ENCODE measurements around the gene GID4. TPM values are rescaled to one million over a fixed set of nuclear protein-coding genes. Genes with fewer than 3 reads are reported as not detected.

The GID4 gene
- total RNA-seq, 1 experiment from 2014 or later: 11.4 TPM

- Mint-ChIP-seq H3K4me3 (no peak overlapping the region), H3K4me1 (peaks cover 0 to 3% of the 10 kb centered on the region in 2 experiments; a peak in 2 of 4 replicates), H3K9me3 (no peaks in the 10 kb centered on the region), H3K27me3 (ENCODE audit: low read depth) (peaks cover 3% of the 10 kb centered on the region), H3K36me3 (ENCODE audit: insufficient read depth in 1 of 3, low read depth in 3 of 3) (no peaks in the 10 kb centered on the region), H3K27ac (no peak overlapping the region)
- no CpG with 5 or more reads among the region's 8 CpGs for WGBS (ENCODE audit: extremely low coverage, insufficient read length, low lambda C conversion rate)
- no peak overlapping the region for H3K23ac ChIP-seq (ENCODE audit: insufficient read length, low read depth, low read length)
- no peak for TF ChIP-seq CTCF (conservative IDR thresholded peaks at IDR 0.05)
- no peak overlapping the region for H2AK5ac ChIP-seq (ENCODE audit: insufficient read length, low read length)
- H3K18ac ChIP-seq (ENCODE audit: insufficient read length, low read depth, low read length): no peak overlapping the region
- no peak overlapping the region for H2BK15ac ChIP-seq (ENCODE audit: low read depth, low read length)
- no peak overlapping the region for H3T11ph ChIP-seq (ENCODE audit: low read length)
- H3K4me1 ChIP-seq (ENCODE audit: insufficient read depth, low read length): no peaks in the 10 kb centered on the region
- H3K4me2 ChIP-seq (ENCODE audit: insufficient read depth, insufficient read length, low read length): no peak overlapping the region
- H3K14ac ChIP-seq (ENCODE audit: insufficient read depth, low read length): no peak overlapping the region
- no peaks in the 10 kb centered on the region for H4K20me1 ChIP-seq (ENCODE audit: control insufficient read depth, insufficient read depth, insufficient read length)
- no peaks in the 10 kb centered on the region for H3K79me2 ChIP-seq (ENCODE audit: insufficient read depth, low read length)
- no peak overlapping the region for H2BK20ac ChIP-seq (ENCODE audit: low read depth, low read length, poor library complexity, severe bottlenecking)
- H3K56ac ChIP-seq (ENCODE audit: insufficient read length, low read depth, low read length): no peak overlapping the region
- H3K79me1 ChIP-seq (ENCODE audit: insufficient read depth, low read depth, low read length, poor library complexity, severe bottlenecking): no peaks in the 10 kb centered on the region
- no peak for DNase-seq
- H2BK5ac ChIP-seq (ENCODE audit: insufficient read length, low read length): no peak overlapping the region
- peak overlapping the region; percentile 1 for H4K8ac ChIP-seq (replicated peaks; ENCODE audit: insufficient read length, low read depth, low read length)
- no peak overlapping the region for H2BK12ac ChIP-seq (ENCODE audit: insufficient read length, low read depth, low read length)
- H2BK120ac ChIP-seq (ENCODE audit: low read depth, low read length, poor library complexity, severe bottlenecking): no peak overlapping the region
- no peak overlapping the region for H4K91ac ChIP-seq (ENCODE audit: insufficient read length, low read depth, low read length)
- H3K9me3 ChIP-seq (ENCODE audit: control insufficient read depth, low read depth, low read length): no peaks in the 10 kb centered on the region
- no peaks in the 10 kb centered on the region for H3K23me2 ChIP-seq (ENCODE audit: insufficient read length, low read depth, low read length, poor library complexity, severe bottlenecking)
- no peaks in the 10 kb centered on the region for H3K27me3 ChIP-seq (ENCODE audit: insufficient read depth, low read length)
- H3K27ac ChIP-seq (ENCODE audit: insufficient read length, low read depth, low read length): no peak overlapping the region
- no peak overlapping the region for H4K5ac ChIP-seq (ENCODE audit: insufficient read length, low read depth, low read length)
- no peak overlapping the region for H2AFZ ChIP-seq (ENCODE audit: low read length)
- H3K9ac ChIP-seq (ENCODE audit: extremely low read depth, insufficient read length, low read length): no peak overlapping the region
- no peak overlapping the region for H3K4ac ChIP-seq (ENCODE audit: low read depth, low read length)
Observed at GRCh38 chr17:18000030-18000408, 39.2 kb upstream of the GID4 start.
